Measurements from ENCODE around the gene MUC7. TPM values are rescaled to one million over a fixed set of nuclear protein-coding genes. Genes with fewer than 3 reads are reported as not detected.

The MUC7 gene
- polyA plus RNA-seq, 12 donors = 0.21 TPM; not detected in 11

Other genes with a start within 250 kb of the MUC7 start
- gene FDCSP, start 246.1 kb upstream of the MUC7 start, polyA plus RNA-seq (ENCODE audit: insufficient read length in 12 of 12) = 10 to 100 TPM in 1 of 12 donors, 1 to 10 TPM in 4, under 1 TPM in 4, not detected in 3; 0.29 to 21.1 (median 1.1) TPM
- gene CSN3, start 229.6 kb upstream of the MUC7 start, polyA plus RNA-seq (ENCODE audit: insufficient read length in 12 of 12) = under 1 TPM in 1 of 12 donors, not detected in 11; 0.21 TPM
- under 1 TPM in 2 of 12 donors, not detected in 10; 0.11 to 0.12 TPM for gene CABS1, start 137.2 kb upstream of the MUC7 start, polyA plus RNA-seq (ENCODE audit: insufficient read length in 12 of 12)
- gene SMR3A, start 111.4 kb upstream of the MUC7 start, polyA plus RNA-seq (ENCODE audit: insufficient read length in 12 of 12) = under 1 TPM in 1 of 12 donors, not detected in 11; 0.36 TPM
- gene SMR3B, start 89.1 kb upstream of the MUC7 start, polyA plus RNA-seq (ENCODE audit: insufficient read length in 12 of 12) = under 1 TPM in 1 of 12 donors, not detected in 11; 0.26 TPM
- gene OPRPN, start 74.3 kb upstream of the MUC7 start, polyA plus RNA-seq (ENCODE audit: insufficient read length in 12 of 12) = not detected
- gene AMTN, start 46.4 kb downstream of the MUC7 start, polyA plus RNA-seq (ENCODE audit: insufficient read length in 12 of 12) = not detected
- under 1 TPM in 1 of 12 donors, not detected in 11; 0.08 TPM for gene AMBN, start 120.1 kb downstream of the MUC7 start, polyA plus RNA-seq (ENCODE audit: insufficient read length in 12 of 12)
- gene ENAM, start 156.5 kb downstream of the MUC7 start, polyA plus RNA-seq (ENCODE audit: insufficient read length in 12 of 12) = 1 to 10 TPM in 11 of 12 donors, not detected in 1; 1.4 to 4.8 (median 3.7) TPM
- gene JCHAIN, start 194.3 kb downstream of the MUC7 start, polyA plus RNA-seq (ENCODE audit: insufficient read length in 12 of 12) = 1 to 10 TPM in 9 of 12 donors, under 1 TPM in 1, not detected in 2; 0.38 to 7.1 (median 1.4) TPM
- 10 to 100 TPM in 11 of 12 donors, not detected in 1; 19.0 to 29.4 (median 24.1) TPM for gene UTP3, start 216.3 kb downstream of the MUC7 start, polyA plus RNA-seq (ENCODE audit: insufficient read length in 12 of 12)
- gene RUFY3, start 249.8 kb downstream of the MUC7 start, polyA plus RNA-seq (ENCODE audit: insufficient read length in 12 of 12) = 100 to 1,000 TPM in 3 of 12 donors, 10 to 100 TPM in 8, not detected in 1; 50.2 to 154 (median 93.2) TPM